ENCODE data around the gene FOSB. TPM values are rescaled to one million over a fixed set of nuclear protein-coding genes. Genes with fewer than 3 reads are reported as not detected.

FOSB gene
- total RNA-seq, 1 donor from 2014 or later = 20.4 TPM

DNA sequence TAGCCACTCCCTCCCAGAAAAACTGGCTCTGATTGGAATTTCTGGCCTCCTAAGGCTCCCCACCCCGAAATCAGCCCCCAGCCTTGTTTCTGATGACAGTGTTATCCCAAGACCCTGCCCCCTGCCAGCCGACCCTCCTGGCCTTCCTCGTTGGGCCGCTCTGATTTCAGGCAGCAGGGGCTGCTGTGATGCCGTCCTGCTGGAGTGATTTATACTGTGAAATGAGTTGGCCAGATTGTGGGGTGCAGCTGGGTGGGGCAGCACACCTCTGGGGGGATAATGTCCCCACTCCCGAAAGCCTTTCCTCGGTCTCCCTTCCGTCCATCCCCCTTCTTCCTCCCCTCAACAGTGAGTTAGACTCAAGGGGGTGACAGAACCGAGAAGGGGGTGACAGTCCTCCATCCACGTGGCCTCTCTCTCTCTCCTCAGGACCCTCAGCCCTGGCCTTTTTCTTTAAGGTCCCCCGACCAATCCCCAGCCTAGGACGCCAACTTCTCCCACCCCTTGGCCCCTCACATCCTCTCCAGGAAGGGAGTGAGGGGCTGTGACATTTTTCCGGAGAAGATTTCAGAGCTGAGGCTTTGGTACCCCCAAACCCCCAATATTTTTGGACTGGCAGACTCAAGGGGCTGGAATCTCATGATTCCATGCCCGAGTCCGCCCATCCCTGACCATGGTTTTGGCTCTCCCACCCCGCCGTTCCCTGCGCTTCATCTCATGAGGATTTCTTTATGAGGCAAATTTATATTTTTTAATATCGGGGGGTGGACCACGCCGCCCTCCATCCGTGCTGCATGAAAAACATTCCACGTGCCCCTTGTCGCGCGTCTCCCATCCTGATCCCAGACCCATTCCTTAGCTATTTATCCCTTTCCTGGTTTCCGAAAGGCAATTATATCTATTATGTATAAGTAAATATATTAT, 6.1 kb downstream of the FOSB start:
- no peak for ATAC-seq (ENCODE audit: low read depth)
- H3K27ac Mint-ChIP-seq = no peak overlapping the region
- no peak overlapping the region for H3K4me3 Mint-ChIP-seq
- intact Hi-C loops (cut with micrococcal nuclease) = no loop called here
- no peaks in the 10 kb centered on the region for H3K9me3 Mint-ChIP-seq
- peaks cover 26% of the 10 kb centered on the region for H3K36me3 Mint-ChIP-seq (ENCODE audit: low read depth)
- ChIA-PET CTCF (interaction anchor here (1.8 to 2.3 kb wide), 2 partner anchors 12 to 34 kb away, joined by 8 to 13 read pairs; no protein-coding TSS in a partner anchor), POLR2A (no interaction called here)
- TF ChIP-seq, protein P1, sequence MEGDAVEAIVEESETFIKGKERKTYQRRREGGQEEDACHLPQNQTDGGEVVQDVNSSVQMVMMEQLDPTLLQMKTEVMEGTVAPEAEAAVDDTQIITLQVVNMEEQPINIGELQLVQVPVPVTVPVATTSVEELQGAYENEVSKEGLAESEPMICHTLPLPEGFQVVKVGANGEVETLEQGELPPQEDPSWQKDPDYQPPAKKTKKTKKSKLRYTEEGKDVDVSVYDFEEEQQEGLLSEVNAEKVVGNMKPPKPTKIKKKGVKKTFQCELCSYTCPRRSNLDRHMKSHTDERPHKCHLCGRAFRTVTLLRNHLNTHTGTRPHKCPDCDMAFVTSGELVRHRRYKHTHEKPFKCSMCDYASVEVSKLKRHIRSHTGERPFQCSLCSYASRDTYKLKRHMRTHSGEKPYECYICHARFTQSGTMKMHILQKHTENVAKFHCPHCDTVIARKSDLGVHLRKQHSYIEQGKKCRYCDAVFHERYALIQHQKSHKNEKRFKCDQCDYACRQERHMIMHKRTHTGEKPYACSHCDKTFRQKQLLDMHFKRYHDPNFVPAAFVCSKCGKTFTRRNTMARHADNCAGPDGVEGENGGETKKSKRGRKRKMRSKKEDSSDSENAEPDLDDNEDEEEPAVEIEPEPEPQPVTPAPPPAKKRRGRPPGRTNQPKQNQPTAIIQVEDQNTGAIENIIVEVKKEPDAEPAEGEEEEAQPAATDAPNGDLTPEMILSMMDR (IDR thresholded peaks at IDR 0.05) = no peak
- H3K4me1 Mint-ChIP-seq = peaks cover 56% of the 10 kb centered on the region
- no peak for DNase-seq
- peaks cover 24% of the 10 kb centered on the region for H3K27me3 Mint-ChIP-seq

DNA sequence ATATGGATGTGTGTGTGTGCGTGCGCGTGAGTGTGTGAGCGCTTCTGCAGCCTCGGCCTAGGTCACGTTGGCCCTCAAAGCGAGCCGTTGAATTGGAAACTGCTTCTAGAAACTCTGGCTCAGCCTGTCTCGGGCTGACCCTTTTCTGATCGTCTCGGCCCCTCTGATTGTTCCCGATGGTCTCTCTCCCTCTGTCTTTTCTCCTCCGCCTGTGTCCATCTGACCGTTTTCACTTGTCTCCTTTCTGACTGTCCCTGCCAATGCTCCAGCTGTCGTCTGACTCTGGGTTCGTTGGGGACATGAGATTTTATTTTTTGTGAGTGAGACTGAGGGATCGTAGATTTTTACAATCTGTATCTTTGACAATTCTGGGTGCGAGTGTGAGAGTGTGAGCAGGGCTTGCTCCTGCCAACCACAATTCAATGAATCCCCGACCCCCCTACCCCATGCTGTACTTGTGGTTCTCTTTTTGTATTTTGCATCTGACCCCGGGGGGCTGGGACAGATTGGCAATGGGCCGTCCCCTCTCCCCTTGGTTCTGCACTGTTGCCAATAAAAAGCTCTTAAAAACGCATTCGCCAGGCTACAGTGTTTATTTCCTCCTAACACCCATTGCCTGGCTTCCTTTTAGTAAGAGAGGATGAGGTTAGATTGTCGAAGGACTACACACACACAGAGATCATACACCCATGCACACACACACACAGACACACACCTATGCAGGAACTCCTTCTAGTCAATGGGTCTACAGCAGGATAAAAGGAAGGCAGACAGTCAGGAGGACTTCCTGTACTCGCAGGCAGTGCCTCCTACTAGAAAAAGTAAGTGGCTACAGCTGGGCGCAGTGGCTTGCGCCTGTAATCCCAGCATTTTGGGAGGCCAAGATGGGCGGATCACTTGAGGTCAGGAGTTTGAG, 7.1 kb downstream of the FOSB start:
- intact Hi-C loops (cut with micrococcal nuclease) = no loop called here

GRCh38 chr19:45475537-45476291, 7.9 kb downstream of the FOSB start:
- POLR2A ChIA-PET = interaction anchor here (0.6 to 0.7 kb wide), 3 partner anchors 100 to 339 kb away, joined by 3 to 5 read pairs (median 3); no protein-coding TSS in a partner anchor
- Mint-ChIP-seq H3K27me3 (peaks cover 24% of the 10 kb centered on the region), H3K27ac (no peak overlapping the region), H3K36me3 (ENCODE audit: low read depth) (peaks cover 23% of the 10 kb centered on the region), H3K9me3 (no peaks in the 10 kb centered on the region), H3K4me3 (no peak overlapping the region), H3K4me1 (peaks cover 44% of the 10 kb centered on the region)
- TF ChIP-seq, protein P1 (IDR thresholded peaks at IDR 0.05) = no peak
- no peak for DNase-seq
- ATAC-seq (ENCODE audit: low read depth) = no peak
- intact Hi-C loops (cut with micrococcal nuclease) = no loop called here
- CTCF ChIA-PET = interaction anchor here (1.8 to 3.9 kb wide), 3 partner anchors 10 to 73 kb away, joined by 8 to 52 read pairs (median 13); partner anchors contain the start of gene PPP1R13L

More for the DNA sequence above, 7.1 kb downstream of the FOSB start:
- no peaks in the 10 kb centered on the region for H3K9me3 Mint-ChIP-seq
- ChIA-PET CTCF (interaction anchor here (1.8 to 2.3 kb wide), 2 partner anchors 11 to 35 kb away, joined by 8 to 13 read pairs; no protein-coding TSS in a partner anchor), POLR2A (interaction anchor here (0.7 kb wide), 2 partner anchors 101 to 338 kb away, joined by 3 read pairs; no protein-coding TSS in a partner anchor)
- no peak for ATAC-seq (ENCODE audit: low read depth)
- H3K27ac Mint-ChIP-seq = peak overlapping the region; percentile 9
- H3K4me3 Mint-ChIP-seq = no peak overlapping the region
- TF ChIP-seq, protein P1 (IDR thresholded peaks at IDR 0.05) = no peak
- H3K4me1 Mint-ChIP-seq = peaks cover 53% of the 10 kb centered on the region
- peaks cover 24% of the 10 kb centered on the region for H3K27me3 Mint-ChIP-seq
- H3K36me3 Mint-ChIP-seq (ENCODE audit: low read depth) = peaks cover 26% of the 10 kb centered on the region
- no peak for DNase-seq

DNA sequence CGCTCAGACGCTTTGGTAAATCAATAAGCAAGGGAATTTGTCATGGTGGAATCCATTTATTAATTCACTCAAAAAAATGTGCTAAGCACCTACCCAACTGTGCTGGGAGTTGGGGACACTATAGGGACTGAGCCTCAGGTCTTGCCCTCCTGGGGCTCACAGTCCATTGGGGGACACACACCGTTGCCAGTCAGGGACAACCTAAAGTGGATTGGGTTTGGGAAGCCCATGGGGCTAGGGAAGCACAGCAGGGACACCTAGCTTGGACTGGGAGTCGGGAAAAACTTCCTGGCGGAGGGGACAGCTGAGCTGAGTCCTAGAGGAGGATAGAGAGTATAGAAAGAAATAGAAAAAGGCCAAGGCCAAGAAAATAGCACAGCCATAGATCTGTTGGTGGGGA, 8.5 kb downstream of the FOSB start:
- H3K4me3 Mint-ChIP-seq = no peak overlapping the region
- no peak overlapping the region for H3K27ac Mint-ChIP-seq
- peaks cover 24% of the 10 kb centered on the region for H3K27me3 Mint-ChIP-seq
- H3K9me3 Mint-ChIP-seq = no peaks in the 10 kb centered on the region
- ChIA-PET CTCF (interaction anchor here (2.3 to 6.1 kb wide), 3 partner anchors 37 to 74 kb away, joined by 13 to 336 read pairs (median 52); partner anchors contain the start of gene PPP1R13L), POLR2A (interaction anchor here (0.6 to 1.3 kb wide), 2 partner anchors 37 to 200 kb away, joined by 5 read pairs; no protein-coding TSS in a partner anchor)
- H3K36me3 Mint-ChIP-seq (ENCODE audit: low read depth) = peaks cover 20% of the 10 kb centered on the region
- H3K4me1 Mint-ChIP-seq = peaks cover 38% of the 10 kb centered on the region
- ATAC-seq (ENCODE audit: low read depth) = no peak
- DNase-seq = no peak
- intact Hi-C loops (cut with micrococcal nuclease) = no loop called here
- TF ChIP-seq, protein P1 (IDR thresholded peaks at IDR 0.05) = no peak

Measured in activated B cell treated with CpG ODN at 0.5 μM for 24 hours (primary cell).